T-helper 1 cell (primary cell): ENCODE measurements around the gene PITPNC1.
A peak's percentile ranks its signal among the peaks of the same experiment; 100 is the strongest.

Experiments used
- DNase-seq, 5 donors: peaks; one replicate each; pipeline ENCODE4 v3.0.0-alpha.2; 2012 to 2020

PITPNC1 gene

DNA sequence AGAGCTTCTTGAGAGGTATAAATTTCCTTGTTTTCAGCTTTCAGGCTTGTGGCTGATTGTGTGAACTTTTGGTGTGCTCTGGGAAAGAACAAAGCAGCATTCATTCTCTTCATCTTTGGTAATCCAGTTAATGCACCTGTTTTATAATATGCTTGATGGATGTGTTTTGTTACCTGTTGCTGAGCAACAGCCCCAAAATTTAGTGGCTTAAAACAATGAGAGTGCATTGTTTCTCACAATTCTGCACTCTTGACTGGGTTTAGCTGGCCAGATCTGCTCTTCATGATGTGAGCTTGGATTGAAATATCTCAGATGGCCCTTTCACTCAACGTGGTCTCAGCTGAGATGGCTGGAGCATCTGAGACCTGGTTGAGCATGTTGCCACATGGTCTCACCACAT lies 281.9 kb downstream of the PITPNC1 start:
- DNase-seq: no peak

DNA sequence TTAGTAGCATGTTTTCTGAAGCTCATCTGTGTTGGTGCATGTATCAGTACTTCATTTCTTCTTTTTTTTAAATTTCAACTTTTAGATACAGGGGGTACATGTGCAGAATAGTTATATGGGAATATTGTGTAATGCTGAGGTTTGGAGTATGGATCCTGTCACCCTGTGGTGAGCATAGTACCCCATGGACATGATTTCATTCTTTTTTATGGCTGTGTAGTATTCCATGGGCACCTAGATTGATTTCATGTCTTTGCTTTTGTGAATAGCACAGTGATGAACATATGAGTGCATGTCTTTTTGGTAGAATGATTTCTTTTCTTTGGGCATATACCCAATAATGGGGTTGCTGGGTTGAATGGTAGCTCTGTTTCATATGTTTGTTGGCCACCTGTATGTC lies 285.6 kb downstream of the PITPNC1 start:
- DNase-seq: no peak

GRCh38 chr17:67663457-67663856 lies 286.4 kb downstream of the PITPNC1 start:
- DNase-seq: no peak

DNA sequence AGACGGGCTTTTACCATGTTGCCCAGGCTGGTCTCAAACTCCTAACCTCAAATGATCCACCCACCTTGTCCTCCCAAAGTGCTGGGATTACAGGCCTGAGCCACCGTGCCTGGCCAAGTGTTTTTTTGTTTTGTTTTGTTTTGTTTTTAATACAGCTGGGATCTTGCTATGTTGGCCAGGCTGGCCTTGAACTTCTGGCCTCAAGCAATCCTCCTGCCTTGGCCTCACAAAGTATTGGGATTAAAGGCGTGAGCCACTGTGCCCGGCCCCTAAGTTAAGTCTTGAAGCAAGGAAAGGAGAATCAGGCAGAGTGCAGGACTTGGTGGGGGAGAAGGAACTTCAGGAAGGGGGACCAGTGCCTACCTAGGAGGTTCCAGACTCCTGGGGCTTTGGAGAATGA lies 288.9 kb downstream of the PITPNC1 start:
- no peak for DNase-seq

- no peak for DNase-seq
Observed at GRCh38 chr17:67666710-67667109, 289.6 kb downstream of the PITPNC1 start.

DNA sequence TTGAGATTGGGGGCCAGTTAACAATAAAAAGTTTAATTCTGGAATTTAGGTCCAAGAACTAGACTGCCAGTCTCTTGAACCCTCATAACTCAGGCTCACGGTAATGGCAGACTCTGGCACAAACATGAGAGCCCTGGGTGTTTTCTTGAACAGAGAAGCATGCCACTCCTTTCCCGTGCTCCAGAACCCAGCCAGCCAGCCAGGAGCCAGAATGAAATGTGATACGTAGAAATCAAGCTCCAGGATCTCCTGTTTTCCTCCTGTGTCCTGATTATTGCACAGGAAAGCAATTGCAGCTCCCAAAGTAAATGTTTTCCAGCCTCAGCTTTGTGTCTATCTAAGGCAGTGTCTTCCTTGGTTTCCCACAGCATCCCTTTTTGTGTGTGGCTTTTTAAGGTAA lies 294.4 kb downstream of the PITPNC1 start:
- DNase-seq: no peak

DNA sequence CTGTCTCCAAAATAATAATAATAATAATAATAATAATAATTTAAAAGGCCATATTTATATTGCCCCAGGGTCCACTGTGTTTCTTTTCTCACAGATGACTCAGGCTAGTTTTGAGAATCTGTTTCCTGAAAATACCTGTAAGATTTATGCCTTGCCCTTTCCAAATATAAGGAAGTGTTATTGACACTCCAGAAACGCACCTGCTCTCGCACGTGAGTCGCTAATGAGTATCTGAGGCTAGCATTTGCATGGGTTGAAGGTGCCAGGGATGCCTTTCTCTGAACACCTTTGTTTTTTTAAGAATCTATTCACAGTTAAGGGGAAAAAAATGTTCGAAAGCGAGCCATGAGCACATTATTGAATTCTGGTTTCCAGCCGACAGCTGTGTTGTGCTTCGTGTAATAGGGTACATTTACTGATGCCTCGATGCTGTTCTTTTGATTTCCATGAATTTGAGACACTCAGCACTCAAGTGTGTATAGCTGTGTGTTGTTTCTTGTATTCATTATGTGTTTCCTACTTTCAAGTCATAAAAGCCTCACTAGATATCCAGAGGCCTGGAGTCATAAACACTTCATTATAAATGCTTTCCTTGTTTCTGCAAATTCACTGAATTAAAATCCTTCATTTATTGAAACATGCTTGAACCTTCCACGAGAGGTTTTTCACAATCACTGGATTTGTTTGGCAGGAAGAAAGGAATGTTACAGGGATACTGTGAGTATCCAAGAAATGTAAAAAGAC lies 295.7 kb downstream of the PITPNC1 start:
- DNase-seq: no peak

DNA sequence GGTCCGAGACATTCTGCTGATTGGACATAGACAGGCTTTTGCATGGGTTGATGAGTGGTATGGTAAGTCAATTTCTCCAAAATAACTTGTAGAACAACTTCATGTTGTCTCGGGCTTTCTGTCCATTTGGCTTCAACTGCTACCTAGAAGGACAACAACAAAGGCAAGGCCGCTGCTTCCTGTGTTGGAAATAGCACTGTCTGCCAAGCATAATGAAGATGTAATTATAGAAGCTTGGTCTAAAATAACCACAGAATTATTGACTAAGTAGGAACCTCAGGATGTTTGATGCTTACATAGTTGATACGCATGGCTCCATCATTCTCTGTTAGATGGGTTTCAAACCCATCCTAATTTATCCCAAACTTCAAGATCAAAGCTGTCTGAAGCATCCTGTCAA lies 298.4 kb downstream of the PITPNC1 start:
- no peak for DNase-seq

GRCh38 chr17:67676305-67676704 lies 299.2 kb downstream of the PITPNC1 start:
- DNase-seq: no peak

- no peak for DNase-seq
Observed at GRCh38 chr17:67678414-67678813, 301.3 kb downstream of the PITPNC1 start.

- DNase-seq: no peak
Observed at GRCh38 chr17:67679225-67679624, 302.1 kb downstream of the PITPNC1 start.

GRCh38 chr17:67679721-67680120 lies 302.6 kb downstream of the PITPNC1 start:
- DNase-seq: no peak

DNA sequence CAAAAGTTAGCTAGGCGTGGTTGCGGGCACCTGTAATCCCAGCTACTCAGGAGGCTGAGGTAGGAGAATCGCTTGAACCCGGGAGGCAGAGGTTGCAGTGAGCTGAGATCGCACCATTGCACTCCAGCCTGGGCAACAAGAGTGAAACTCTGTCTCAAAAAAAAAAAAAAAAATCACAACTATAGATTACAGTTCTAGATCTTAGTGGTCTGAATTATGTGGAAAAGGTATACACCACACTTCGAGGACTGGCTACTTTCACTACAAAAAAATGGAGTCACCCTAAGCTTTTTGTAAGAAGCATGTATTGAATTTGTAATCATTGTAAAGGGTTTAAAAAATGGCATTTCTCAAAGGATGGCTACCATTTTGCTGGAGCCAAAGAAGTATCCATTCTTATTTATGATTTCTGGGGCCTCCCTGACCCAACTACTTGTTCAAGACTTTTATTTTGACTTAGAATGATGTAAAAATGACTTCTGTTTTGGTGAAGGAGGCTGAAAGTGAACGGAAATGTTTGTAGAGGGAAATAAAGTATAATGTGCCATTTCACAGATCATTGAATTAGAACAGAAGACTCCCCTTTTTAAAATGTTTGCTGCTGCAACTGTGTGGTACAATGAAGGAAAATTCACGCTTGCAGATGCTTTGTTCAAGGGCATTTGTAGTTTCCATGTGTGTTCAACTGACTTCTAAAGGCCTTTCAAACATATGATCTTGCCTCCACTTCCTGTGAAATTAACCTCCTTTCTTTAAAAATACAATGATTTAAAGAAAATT lies 303.6 kb downstream of the PITPNC1 start:
- no peak for DNase-seq

DNA sequence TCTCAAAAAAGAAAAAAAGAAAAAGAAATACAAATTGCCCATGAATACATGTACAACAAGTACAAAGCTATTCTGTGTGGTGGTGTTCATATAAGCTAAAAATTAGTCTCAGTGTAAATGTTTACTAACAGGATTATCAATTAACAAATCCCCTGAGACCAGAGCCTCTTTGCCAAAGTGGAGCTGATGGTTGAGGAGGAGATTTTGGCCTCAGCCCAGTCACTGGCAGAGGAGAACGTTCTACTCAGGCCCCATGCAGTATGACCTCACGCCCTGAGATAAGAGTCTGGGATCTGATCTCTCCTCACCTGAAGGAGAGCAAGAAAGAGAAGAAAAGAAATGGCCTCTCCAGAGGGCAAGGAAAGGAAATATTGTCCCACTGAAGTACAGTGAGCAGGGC lies 305.1 kb downstream of the PITPNC1 start:
- no peak for DNase-seq

DNA sequence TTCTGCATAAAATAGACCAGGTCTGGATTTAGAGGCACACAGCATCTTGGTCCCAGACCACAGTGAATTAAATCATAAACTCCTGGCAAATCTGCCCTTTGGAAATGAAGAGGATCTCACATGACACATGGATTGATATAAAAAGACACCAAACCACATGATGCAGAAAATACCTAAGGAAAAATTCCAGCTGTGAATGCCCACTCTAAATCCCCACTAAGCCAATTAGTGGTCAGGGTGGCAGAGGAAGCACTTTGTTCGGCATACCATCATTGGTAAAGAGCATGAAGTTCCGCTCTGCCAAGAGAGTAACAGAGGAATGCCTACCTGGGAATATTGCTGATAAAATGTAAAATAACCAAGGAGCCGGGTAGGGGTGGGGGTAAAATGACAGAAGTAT lies 308.3 kb downstream of the PITPNC1 start:
- no peak for DNase-seq

DNA sequence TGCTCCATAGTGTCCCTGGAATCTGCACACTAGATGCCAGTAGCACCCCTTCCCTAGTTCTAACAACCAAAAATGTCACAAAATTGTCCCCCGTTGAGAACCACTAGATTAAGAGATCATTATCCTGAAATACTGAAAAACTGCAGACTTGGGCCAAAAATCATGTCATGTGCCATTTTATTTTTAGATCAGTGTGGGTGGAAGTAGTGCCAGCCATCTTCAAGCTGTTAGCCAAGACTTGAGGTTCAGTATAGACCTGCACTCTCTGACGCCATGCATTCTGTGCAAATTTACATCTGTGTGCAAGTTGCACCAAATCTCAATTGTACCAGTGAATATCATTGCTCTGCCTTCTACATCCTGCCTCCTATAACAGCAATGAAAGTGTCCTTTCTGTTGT lies 309.2 kb downstream of the PITPNC1 start:
- no peak for DNase-seq

DNA sequence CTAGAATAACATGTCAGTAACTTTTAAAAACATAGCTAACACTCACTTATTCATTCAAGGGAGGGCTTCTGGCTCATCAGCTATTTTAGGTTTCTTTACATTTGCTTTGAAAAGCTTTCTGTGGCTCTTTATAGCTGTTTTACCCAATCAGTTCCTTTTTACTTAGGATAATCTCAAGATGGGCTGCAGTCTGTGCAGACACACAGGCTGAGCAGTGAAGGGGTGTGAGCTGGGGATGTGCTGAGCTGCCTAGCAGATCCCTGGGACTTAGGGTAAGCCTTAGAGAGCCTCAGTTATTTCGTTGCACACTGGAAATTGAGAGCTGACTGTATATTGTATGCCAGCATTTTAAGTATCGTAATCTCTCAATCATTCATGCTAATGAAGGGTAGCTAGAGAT lies 310.4 kb downstream of the PITPNC1 start:
- DNase-seq: no peak

DNA sequence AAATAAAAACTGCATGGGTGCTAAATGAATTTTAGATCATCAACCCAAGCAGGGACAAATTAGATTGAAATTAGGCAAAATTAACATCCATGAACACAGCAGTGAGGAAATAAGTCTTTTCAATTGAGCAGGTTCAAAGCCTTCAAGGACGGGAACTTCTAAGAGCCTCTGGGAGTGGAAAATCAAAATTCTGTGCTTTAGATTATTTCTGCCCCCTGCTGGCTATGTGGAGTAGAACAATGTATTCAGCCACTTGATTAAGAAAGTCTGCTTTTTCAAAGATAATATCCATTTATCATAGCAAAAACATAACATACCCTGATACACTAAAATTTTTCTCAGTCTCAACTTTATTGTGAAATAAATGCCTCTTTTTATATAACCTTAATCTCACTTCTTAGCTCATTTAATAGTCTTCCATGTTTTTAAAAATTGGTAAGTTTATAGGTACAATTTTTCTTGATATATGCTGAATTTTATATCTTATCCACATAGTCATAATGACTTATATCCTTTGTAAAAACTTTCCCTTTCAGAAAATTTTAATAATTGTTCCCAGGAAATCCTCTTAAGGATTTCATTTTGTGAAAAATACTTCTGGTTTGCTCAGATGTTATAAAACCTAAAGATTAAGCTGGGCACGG lies 312.6 kb downstream of the PITPNC1 start:
- peak in 4 of 5 donors; percentile 16 to 55 (median 40) for DNase-seq

- DNase-seq: no peak
Observed at GRCh38 chr17:67693811-67694210, 316.7 kb downstream of the PITPNC1 start.

GRCh38 chr17:67696347-67696746 lies 319.3 kb downstream of the PITPNC1 start:
- no peak for DNase-seq

DNA sequence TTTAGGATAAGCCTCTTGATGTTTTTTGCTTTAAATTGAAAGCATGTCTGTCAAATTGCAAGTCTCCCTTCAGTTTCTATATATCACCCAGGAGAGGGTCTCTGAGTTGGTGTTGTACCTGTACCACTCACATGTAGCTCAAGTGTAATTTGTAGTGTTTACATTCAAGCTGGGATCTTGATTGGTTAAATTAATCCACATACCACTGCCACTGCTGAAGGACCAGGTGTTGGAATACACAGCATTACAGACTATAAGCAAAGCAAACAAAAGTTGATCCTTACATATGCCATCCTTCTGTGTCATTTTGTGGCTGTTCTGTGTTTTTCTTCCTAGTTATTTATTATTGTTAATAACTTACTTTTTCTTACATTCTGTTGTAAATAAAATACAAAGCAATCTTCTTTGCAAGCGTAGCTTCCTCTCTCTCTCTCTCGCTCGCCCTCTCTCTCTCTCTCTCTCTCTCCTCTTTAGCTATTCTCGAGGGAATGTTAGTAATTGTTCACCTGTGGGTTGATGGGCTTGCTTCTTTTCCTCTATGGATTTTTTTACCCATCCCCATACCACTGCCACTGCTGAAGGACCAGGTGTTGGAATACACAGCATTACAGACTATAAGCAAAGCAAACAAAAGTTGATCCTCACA lies 319.9 kb downstream of the PITPNC1 start:
- no peak for DNase-seq

DNA sequence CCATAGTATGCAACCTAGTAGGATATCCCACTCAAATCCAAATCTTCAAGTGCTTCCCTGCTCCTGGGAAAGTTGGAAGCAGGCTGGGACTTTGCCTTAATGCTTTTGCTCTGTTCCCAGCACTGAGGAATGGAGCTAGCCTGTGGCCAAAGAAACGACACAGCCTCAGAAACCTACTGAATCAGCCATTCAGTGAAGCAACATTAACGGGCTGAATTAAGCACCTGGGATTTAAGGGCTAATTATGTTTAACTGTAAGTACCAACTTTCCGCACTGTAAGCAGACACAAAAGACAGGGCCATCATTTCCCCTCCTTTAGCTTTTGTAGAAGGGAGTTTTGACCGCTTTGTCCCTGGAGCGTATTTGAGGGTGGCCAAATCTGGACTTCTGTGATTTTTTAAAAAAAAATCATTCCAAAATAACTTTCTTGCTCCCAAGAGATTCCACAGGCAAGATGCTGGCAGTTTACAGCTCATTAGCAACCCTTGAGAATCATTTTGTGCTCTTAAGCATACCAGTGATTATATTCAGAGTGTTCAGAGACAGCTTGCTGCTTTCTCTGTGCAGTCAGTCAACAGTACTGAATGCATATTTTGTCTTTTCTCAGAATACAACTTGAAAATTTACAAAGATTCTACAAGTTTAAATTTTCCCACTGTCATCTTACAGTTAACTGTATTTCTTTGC lies 323.1 kb downstream of the PITPNC1 start:
- no peak for DNase-seq

DNA sequence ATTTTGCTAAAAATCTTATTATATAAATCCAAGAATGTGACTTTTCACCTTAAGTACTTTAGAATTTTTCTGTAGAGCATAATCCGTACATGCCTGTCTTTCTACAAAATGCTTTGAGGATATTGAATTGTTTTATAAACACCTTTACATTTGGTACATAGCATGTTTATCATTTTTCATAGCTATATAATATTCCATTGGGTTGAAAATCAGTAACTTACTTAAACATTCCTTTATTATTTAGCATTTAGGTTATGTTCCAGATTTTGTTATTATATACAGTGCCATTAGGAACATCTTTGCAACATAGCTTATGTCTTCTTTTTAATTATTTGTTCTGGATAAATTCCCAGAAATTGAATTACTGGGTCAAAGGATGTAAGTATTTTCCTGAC lies 323.6 kb downstream of the PITPNC1 start:
- no peak for DNase-seq
